ENCODE results near the gene MRPS18A. TPM values are rescaled to one million over a fixed set of nuclear protein-coding genes. Genes with fewer than 3 reads are reported as not detected.

The MRPS18A gene
- total and polyA plus RNA-seq, 2 donors (not counting 3 experiments of a cell fraction or from before 2014, with no cell fraction given) = 39.8 to 83.8 TPM

DNA sequence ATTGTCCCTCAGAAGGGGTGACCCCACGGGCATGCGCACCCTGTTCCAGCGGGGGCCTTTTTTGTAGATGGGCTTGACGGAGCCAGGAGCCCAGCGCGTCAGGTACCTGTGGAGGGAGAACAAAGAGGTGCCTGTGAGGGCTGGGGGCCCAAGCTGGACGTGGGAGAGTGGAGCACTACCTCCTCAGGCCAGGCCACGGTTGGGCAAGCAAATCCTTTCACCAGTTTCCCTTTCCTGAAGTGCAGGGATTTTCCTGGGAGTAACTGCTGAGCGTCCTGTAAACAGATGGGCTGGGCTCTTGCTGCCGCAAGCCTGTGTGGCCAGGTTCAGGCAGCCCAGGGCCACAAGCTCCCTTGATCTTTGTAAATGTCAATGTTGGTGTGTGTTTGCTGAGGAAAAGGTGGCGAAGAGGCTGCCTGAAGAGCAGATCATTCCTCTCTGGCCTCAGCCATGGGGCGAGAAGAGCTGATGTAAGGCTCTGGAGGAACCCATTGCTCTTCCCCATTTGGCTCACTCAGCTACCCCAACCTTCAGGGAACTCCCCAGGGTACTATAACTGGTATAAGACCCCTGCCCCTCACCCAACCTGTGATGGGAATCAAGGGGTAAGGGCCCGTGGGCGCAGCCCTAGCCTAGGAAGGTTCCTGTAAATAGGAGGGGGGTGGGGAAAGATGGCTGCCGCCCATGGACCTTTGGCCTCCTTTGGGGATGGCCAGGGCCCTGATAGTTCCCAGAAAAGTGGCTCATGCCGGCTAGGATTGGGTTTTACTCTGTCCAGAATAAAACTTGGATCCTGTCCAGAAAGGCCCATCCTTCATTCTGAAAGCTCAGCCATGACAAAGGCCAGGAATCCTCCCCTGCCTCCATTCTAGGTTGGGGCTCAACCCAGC lies 15.5 kb downstream of the MRPS18A start:
- Histone ChIP-seq H3K27me3 (ENCODE audit: control insufficient read depth in 2 of 2, insufficient read depth in 2 of 2, low read length in 2 of 2) (no peaks in the 10 kb centered on the region), H3K9ac (replicated peaks; ENCODE audit: extremely low read depth, insufficient read depth, low read length) (no peak overlapping the region), H2AFZ (ENCODE audit: low read depth, low read length) (no peak overlapping the region), H3K9me3 (replicated peaks; ENCODE audit: control insufficient read depth, insufficient read depth, low read length) (no peaks in the 10 kb centered on the region), H4K20me1 (replicated peaks; ENCODE audit: control insufficient read depth, extremely low read depth, insufficient read depth, low read length) (no peaks in the 10 kb centered on the region), H3K4me3 (replicated peaks in 1 of 3; ENCODE audit: insufficient read depth in 1 of 3, low read depth in 1 of 3, low read length in 3 of 3) (no peak overlapping the region), H3K4me1 (ENCODE audit: control insufficient read depth, extremely low read depth, insufficient read depth, low read length) (peaks cover 5% of the 10 kb centered on the region), H3K4me2 (ENCODE audit: insufficient read depth, low read length) (no peak overlapping the region), H3K79me2 (ENCODE audit: control insufficient read depth, insufficient read depth, low read length) (no peaks in the 10 kb centered on the region), H3K27ac (ENCODE audit: insufficient read depth, low read depth, low read length) (no peak overlapping the region), H3K36me3 (ENCODE audit: control insufficient read depth in 2 of 2, extremely low read depth in 1 of 2, insufficient read depth in 2 of 2, low read length in 2 of 2) (peaks cover 2 to 36% of the 10 kb centered on the region in 2 experiments), H3K9me1 (replicated peaks; ENCODE audit: control insufficient read depth, extremely low read depth, insufficient read depth, low read length) (no peaks in the 10 kb centered on the region)
- DNase-seq (ENCODE audit: low read depth, low spot score) (no peak), FAIRE-seq (no peak)
- dilution Hi-C loops (cut with MboI; ENCODE audit: extremely low pct_ligation_motif_present, low sequenced_read_pairs) (no loop called here), intact Hi-C loops (cut with micrococcal nuclease) (no loop called here)
- no TSS peak for BruUV-seq (replicated peaks)
- no peak for TF ChIP-seq POLR2AphosphoS5 (IDR thresholded peaks at IDR 0.05; ENCODE audit: insufficient read depth, low read depth, low read length)
- TF ChIP-seq JUN (IDR thresholded peaks at IDR 0.05; ENCODE audit: borderline replicate concordance, insufficient read depth, insufficient read length, low read depth) = no peak
- no peak for TF ChIP-seq MYC (IDR thresholded peaks at IDR 0.05; ENCODE audit: low read depth, low read length)
- TF ChIP-seq, protein P1, sequence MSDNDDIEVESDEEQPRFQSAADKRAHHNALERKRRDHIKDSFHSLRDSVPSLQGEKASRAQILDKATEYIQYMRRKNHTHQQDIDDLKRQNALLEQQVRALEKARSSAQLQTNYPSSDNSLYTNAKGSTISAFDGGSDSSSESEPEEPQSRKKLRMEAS (IDR thresholded peaks at IDR 0.05; ENCODE audit: insufficient read depth, insufficient read length) = no peak
- no peak for TF ChIP-seq GATA2 (IDR thresholded peaks at IDR 0.05; ENCODE audit: insufficient read depth, insufficient read length, low read depth, low read length)
- TF ChIP-seq, protein P2, sequence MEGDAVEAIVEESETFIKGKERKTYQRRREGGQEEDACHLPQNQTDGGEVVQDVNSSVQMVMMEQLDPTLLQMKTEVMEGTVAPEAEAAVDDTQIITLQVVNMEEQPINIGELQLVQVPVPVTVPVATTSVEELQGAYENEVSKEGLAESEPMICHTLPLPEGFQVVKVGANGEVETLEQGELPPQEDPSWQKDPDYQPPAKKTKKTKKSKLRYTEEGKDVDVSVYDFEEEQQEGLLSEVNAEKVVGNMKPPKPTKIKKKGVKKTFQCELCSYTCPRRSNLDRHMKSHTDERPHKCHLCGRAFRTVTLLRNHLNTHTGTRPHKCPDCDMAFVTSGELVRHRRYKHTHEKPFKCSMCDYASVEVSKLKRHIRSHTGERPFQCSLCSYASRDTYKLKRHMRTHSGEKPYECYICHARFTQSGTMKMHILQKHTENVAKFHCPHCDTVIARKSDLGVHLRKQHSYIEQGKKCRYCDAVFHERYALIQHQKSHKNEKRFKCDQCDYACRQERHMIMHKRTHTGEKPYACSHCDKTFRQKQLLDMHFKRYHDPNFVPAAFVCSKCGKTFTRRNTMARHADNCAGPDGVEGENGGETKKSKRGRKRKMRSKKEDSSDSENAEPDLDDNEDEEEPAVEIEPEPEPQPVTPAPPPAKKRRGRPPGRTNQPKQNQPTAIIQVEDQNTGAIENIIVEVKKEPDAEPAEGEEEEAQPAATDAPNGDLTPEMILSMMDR (IDR thresholded peaks at IDR 0.05; ENCODE audit: extremely low read depth in 1 of 2, insufficient read depth in 1 of 2, low read depth in 1 of 2, low read length in 2 of 2) = no peak
- TF ChIP-seq FOS (IDR thresholded peaks at IDR 0.05; ENCODE audit: borderline replicate concordance, insufficient read depth, low read length) = no peak
- TF ChIP-seq EZH2 (IDR thresholded peaks at IDR 0.05; ENCODE audit: borderline replicate concordance, low read depth, low read length, severe bottlenecking) = no peak
- no peak for TF ChIP-seq POLR2A (IDR thresholded peaks at IDR 0.05; ENCODE audit: low read depth, low read length)
- ChIA-PET CTCF (interaction anchor here (0.7 to 2.5 kb wide), 4 partner anchors 90 to 407 kb away, joined by 3 to 17 read pairs (median 8); partner anchors contain the start of gene VEGFA), POLR2A (no interaction called here)
